Astrocyte (in vitro differentiated cells and primary cell): Measurements from ENCODE around the gene AZIN2.

Experiments
- EZH2 ChIP-seq: IDR thresholded peaks from 2 replicates; pipeline ENCODE4 v1.6.1; 2012; ENCODE audit warnings: mild to moderate bottlenecking, low read length, inconsistent platforms; ENCODE audit not compliant: insufficient read depth
- TF ChIP-seq, protein P1 (sequence below): IDR thresholded peaks from 2 replicates; pipeline ENCODE4 v1.5.1; 2011; ENCODE audit warnings: low read depth, mild to moderate bottlenecking, inconsistent platforms, low read length, moderate library complexity; ENCODE audit not compliant: insufficient read depth

GRCh38 chr1:33118274-33118673, 37.3 kb downstream of the AZIN2 start:
- TF ChIP-seq, protein P1, sequence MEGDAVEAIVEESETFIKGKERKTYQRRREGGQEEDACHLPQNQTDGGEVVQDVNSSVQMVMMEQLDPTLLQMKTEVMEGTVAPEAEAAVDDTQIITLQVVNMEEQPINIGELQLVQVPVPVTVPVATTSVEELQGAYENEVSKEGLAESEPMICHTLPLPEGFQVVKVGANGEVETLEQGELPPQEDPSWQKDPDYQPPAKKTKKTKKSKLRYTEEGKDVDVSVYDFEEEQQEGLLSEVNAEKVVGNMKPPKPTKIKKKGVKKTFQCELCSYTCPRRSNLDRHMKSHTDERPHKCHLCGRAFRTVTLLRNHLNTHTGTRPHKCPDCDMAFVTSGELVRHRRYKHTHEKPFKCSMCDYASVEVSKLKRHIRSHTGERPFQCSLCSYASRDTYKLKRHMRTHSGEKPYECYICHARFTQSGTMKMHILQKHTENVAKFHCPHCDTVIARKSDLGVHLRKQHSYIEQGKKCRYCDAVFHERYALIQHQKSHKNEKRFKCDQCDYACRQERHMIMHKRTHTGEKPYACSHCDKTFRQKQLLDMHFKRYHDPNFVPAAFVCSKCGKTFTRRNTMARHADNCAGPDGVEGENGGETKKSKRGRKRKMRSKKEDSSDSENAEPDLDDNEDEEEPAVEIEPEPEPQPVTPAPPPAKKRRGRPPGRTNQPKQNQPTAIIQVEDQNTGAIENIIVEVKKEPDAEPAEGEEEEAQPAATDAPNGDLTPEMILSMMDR: no peak
- TF ChIP-seq EZH2: no peak
